GM12891 (cell line): Measurements from ENCODE around the gene FGF3.

Source experiments
- DNase-seq: peaks from one replicate; pipeline ENCODE4 v3.0.0; 2011; ENCODE audit warnings: low spot score; ENCODE audit not compliant: insufficient read length
- FAIRE-seq: peaks from 2 replicates; lab custom pipeline; 2011; peaks lifted over from hg19 to GRCh38; lab: Jason Lieb, UNC
- PAX5 ChIP-seq: IDR thresholded peaks from 2 replicates; pipeline ENCODE4 v1.6.1; 2011; ENCODE audit warnings: low read length, moderate library complexity, mild to moderate bottlenecking; ENCODE audit not compliant: insufficient read depth, severe bottlenecking
- POLR2A ChIP-seq: IDR thresholded peaks from 2 replicates; pipeline ENCODE4 v1.6.1; 2011; ENCODE audit warnings: low read depth, low read length, control low read depth
- POLR2AphosphoS5 ChIP-seq: IDR thresholded peaks from 2 replicates; pipeline ENCODE4 v1.6.1; 2011; ENCODE audit warnings: low read depth, low read length, control low read depth
- POU2F2 ChIP-seq: IDR thresholded peaks from 2 replicates; pipeline ENCODE4 v1.6.1; 2011; ENCODE audit warnings: low read depth, mild to moderate bottlenecking, control low read depth, low read length, moderate library complexity
- SPI1 ChIP-seq: IDR thresholded peaks from 2 replicates; pipeline ENCODE4 v1.6.1; 2011; ENCODE audit warnings: low read depth, low read length, control low read depth
- TAF1 ChIP-seq: IDR thresholded peaks from 2 replicates; pipeline ENCODE4 v1.6.1; 2011; ENCODE audit warnings: low read depth, low read length, control low read depth

The FGF3 gene

GRCh38 chr11:69816671-69817070, 2.5 kb downstream of the FGF3 start:
- DNase-seq: no peak
- TF ChIP-seq POLR2A (no peak), SPI1 (no peak), POLR2AphosphoS5 (no peak), PAX5 (no peak), POU2F2 (no peak), TAF1 (no peak)
- FAIRE-seq: no peak

- DNase-seq (no peak), FAIRE-seq (no peak)
- TF ChIP-seq POLR2A (no peak), PAX5 (no peak), TAF1 (no peak), POLR2AphosphoS5 (no peak), SPI1 (no peak), POU2F2 (no peak)
Measured at GRCh38 chr11:69815973-69816372, 3.2 kb downstream of the FGF3 start.

- TF ChIP-seq TAF1: no peak
- no peak for TF ChIP-seq POLR2AphosphoS5
- FAIRE-seq (no peak), DNase-seq (no peak)
Measured at GRCh38 chr11:69814902-69815301, 4.3 kb downstream of the FGF3 start.

GRCh38 chr11:69814411-69814810, 4.8 kb downstream of the FGF3 start:
- DNase-seq (no peak), FAIRE-seq (no peak)
- TF ChIP-seq TAF1: no peak
- no peak for TF ChIP-seq SPI1
- no peak for TF ChIP-seq POU2F2
- no peak for TF ChIP-seq PAX5
- no peak for TF ChIP-seq POLR2A
- no peak for TF ChIP-seq POLR2AphosphoS5

- no peak for DNase-seq
- no peak for FAIRE-seq
Measured at GRCh38 chr11:69813839-69814238, 5.4 kb downstream of the FGF3 start.

GRCh38 chr11:69812946-69813345, 6.3 kb downstream of the FGF3 start:
- no peak for TF ChIP-seq POU2F2
- TF ChIP-seq POLR2AphosphoS5: no peak
- no peak for TF ChIP-seq PAX5
- no peak for TF ChIP-seq SPI1
- TF ChIP-seq TAF1: no peak
- TF ChIP-seq POLR2A: no peak
- FAIRE-seq (no peak), DNase-seq (no peak)

More at GRCh38 chr11:69813839-69814238, 5.4 kb downstream of the FGF3 start:
- TF ChIP-seq TAF1 (no peak), SPI1 (no peak)

GRCh38 chr11:69812256-69812655, 7.0 kb downstream of the FGF3 start:
- FAIRE-seq: no peak
- no peak for TF ChIP-seq POU2F2
- no peak for TF ChIP-seq SPI1
- TF ChIP-seq PAX5: no peak

GRCh38 chr11:69811431-69811830, 7.8 kb downstream of the FGF3 start:
- no peak for TF ChIP-seq POLR2A
- no peak for TF ChIP-seq POU2F2
- no peak for TF ChIP-seq SPI1
- no peak for TF ChIP-seq TAF1
- no peak for TF ChIP-seq POLR2AphosphoS5
- no peak for TF ChIP-seq PAX5
- DNase-seq (no peak), FAIRE-seq (no peak)

More at GRCh38 chr11:69812256-69812655, 7.0 kb downstream of the FGF3 start:
- DNase-seq: no peak

- TF ChIP-seq POLR2A (no peak), TAF1 (no peak)
- no peak for DNase-seq
- no peak for FAIRE-seq
Measured at GRCh38 chr11:69810289-69811118, 8.7 kb downstream of the FGF3 start.

- FAIRE-seq (no peak), DNase-seq (no peak)
- TF ChIP-seq POLR2AphosphoS5 (no peak), SPI1 (no peak), PAX5 (no peak), POU2F2 (no peak), POLR2A (no peak), TAF1 (no peak)
Measured at GRCh38 chr11:69808667-69809086, 10.5 kb downstream of the FGF3 start.
